NCI-H510A treated with DMSO at 0.1 percent for 48 hours (cell line): ENCODE results near the gene GRAMD1A.

Source experiments
- DNase-seq: peaks from one replicate; lab custom pipeline; 2025; lab: John Stamatoyannopoulos, UW

GRAMD1A gene

GRCh38 chr19:35055715-35056179 lies 55.6 kb downstream of the GRAMD1A start:
- no peak for DNase-seq

GRCh38 chr19:35056513-35057063 lies 56.5 kb downstream of the GRAMD1A start:
- no peak for DNase-seq

- no peak for DNase-seq
Observed at GRCh38 chr19:35058370-35058769, 58.2 kb downstream of the GRAMD1A start.

- DNase-seq = no peak
Observed at GRCh38 chr19:35059006-35059798, 59.1 kb downstream of the GRAMD1A start.

GRCh38 chr19:35059799-35060091 lies 59.6 kb downstream of the GRAMD1A start:
- DNase-seq = no peak

GRCh38 chr19:35060160-35060855 lies 60.2 kb downstream of the GRAMD1A start:
- DNase-seq = no peak

GRCh38 chr19:35061583-35062373 lies 61.7 kb downstream of the GRAMD1A start:
- no peak for DNase-seq

- no peak for DNase-seq
Observed at GRCh38 chr19:35062942-35063341, 62.8 kb downstream of the GRAMD1A start.

- no peak for DNase-seq
Observed at GRCh38 chr19:35063940-35064818, 64.1 kb downstream of the GRAMD1A start.

GRCh38 chr19:35065574-35065973 lies 65.5 kb downstream of the GRAMD1A start:
- no peak for DNase-seq

GRCh38 chr19:35066121-35066520 lies 66.0 kb downstream of the GRAMD1A start:
- no peak for DNase-seq

- DNase-seq = no peak
Observed at GRCh38 chr19:35066691-35067563, 66.8 kb downstream of the GRAMD1A start.

- no peak for DNase-seq
Observed at GRCh38 chr19:35068941-35069634, 69.0 kb downstream of the GRAMD1A start.

GRCh38 chr19:35069696-35070095 lies 69.6 kb downstream of the GRAMD1A start:
- DNase-seq = no peak

GRCh38 chr19:35070471-35070870 lies 70.3 kb downstream of the GRAMD1A start:
- DNase-seq = no peak

GRCh38 chr19:35073516-35073915 lies 73.4 kb downstream of the GRAMD1A start:
- no peak for DNase-seq

GRCh38 chr19:35073941-35074340 lies 73.8 kb downstream of the GRAMD1A start:
- DNase-seq = no peak

- no peak for DNase-seq
Observed at GRCh38 chr19:35074426-35075201, 74.5 kb downstream of the GRAMD1A start.
